Cardiac fibroblast (primary cell): Measurements from ENCODE around the gene PHF21A.
"Not testable (repeated sequence)": the region's sequence is repeated elsewhere in the genome, so short reads cannot be mapped to it uniquely, and the experiment has no call there.

ENCODE experiments used
- DNase-seq, 2 donors: peaks; one replicate each; pipeline versions ENCODE4 v3.0.0 to v3.0.0-alpha.2; 2010; ENCODE audit warnings: low read depth in 2 of 2
- H3K4me3 ChIP-seq, 2 donors: replicated peaks in 1 of 2; 1 replicate in 1 of 2; 2 replicates in 1 of 2; pipeline ENCODE4 v1.5.1; 2011; ENCODE audit warnings: low read depth in 2 of 2, low read length in 2 of 2, mild to moderate bottlenecking in 2 of 2, moderate library complexity in 1 of 2
- CTCF ChIP-seq: IDR thresholded peaks from one replicate; pipeline ENCODE4 v1.5.1; 2011; ENCODE audit warnings: low read depth, mild to moderate bottlenecking, low read length, inconsistent platforms

The PHF21A gene

DNA sequence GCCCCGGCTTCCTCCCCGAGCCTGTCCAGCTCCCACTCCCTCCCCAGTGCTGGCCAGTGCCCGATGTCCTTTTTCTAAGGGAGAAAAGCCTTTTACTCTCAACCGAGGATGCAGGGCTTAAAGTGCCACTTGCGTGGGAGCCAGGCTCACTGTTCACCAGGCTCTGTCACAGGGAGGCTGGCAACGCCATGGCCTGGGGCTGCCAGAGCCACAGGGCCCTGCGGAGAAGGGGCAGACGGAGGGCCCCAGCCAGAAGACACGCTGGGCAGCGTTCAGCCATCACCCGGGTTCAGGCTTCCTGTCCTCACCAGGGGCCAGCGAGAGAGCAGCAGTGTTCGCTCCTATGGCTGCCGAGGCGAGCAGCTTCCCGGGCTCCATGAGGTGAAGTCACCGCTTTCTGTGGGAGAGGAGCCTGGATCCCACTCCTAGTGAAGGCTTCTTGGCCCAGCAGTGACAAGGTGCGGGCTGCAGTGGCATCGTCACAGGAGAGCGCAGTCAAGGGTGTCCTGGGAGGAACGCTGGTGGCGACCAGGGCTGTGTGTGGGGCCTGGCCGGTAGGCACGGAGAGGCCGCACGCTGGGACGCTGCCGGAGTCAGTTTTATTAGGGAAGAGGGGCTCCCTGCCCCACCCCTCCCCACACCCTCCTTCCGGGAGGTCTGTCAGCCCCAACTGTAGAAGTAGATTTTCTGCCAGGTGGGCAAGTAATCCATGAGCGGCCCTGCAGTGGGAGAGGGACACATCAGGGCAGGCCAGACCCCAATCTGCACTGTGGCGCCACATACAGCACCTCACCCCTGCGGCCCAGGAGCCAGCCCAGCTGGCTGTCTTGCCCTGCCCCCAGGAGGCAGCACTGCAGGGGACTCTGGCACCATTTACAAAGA lies 211.4 kb downstream of the PHF21A start:
- TF ChIP-seq CTCF = no peak
- H3K4me3 ChIP-seq = no peak overlapping the region
- no peak for DNase-seq

- no peak overlapping the region for H3K4me3 ChIP-seq
- DNase-seq = no peak
- TF ChIP-seq CTCF = no peak
Observed at GRCh38 chr11:45907911-45908370, 213.3 kb downstream of the PHF21A start.

- no peak within 1 kb of the TSS for H3K4me3 ChIP-seq
- TF ChIP-seq CTCF = no peak
- peak in 1 of 2 donors; percentile 12 for DNase-seq
Observed at GRCh38 chr11:45906965-45907611, 214.2 kb downstream of the PHF21A start, which contains the start of gene FREY1. TSS of gene FREY1 (minus strand) at chr11:45907271. CDS start at chr11:45907245, 26 bp downstream.

GRCh38 chr11:45906096-45906682 lies 215.1 kb downstream of the PHF21A start:
- no peak for DNase-seq

GRCh38 chr11:45905576-45905975 lies 215.7 kb downstream of the PHF21A start:
- H3K4me3 ChIP-seq, DNase-seq: not testable (repeated sequence)

More at GRCh38 chr11:45906096-45906682, 215.1 kb downstream of the PHF21A start:
- no peak for TF ChIP-seq CTCF
- no peak overlapping the region for H3K4me3 ChIP-seq

- TF ChIP-seq CTCF = no peak
- H3K4me3 ChIP-seq = no peak overlapping the region
- no peak for DNase-seq
Observed at GRCh38 chr11:45905095-45905494, 216.2 kb downstream of the PHF21A start.

- no peak overlapping the region for H3K4me3 ChIP-seq
- TF ChIP-seq CTCF = no peak
Observed at GRCh38 chr11:45904309-45904915, 216.8 kb downstream of the PHF21A start.

More at GRCh38 chr11:45904309-45904915, 216.8 kb downstream of the PHF21A start:
- no peak for DNase-seq
